ENCODE data around the gene SFMBT2.
A peak's percentile ranks its signal among the peaks of the same experiment; 100 is the strongest.

SFMBT2 gene

DNA sequence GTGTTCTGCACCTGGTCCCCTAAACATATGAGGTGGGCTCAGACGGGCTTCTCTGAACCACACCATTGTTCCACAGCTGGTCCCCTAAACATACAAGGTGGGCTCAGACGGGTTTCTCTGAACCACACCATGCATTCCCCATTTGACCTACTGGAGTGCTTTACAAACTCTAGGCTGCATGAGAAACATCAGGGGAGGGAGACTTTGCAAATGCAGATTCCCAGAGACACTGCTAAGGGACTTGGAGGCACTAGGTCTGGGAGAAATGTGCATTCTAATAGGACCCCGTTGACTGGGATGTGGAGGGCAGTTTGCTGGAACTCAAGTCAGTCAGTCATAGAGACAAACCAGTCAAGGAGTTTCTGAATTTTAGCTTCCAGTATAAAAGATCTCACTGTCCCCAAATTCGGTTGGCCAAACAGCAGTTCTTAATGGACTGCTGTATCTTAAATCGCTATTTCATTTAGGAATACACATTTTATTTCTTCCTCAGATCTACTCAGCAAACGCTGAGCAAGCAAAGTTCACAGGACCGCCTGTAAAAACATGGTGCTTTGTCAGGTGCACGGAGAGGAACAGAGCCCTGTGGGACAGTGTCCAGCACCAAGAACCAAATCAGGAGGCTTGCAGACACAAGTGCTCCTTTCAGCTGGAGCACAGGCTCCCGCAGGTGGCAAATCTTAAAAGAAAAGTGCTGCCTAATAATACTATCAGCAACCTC, 198.8 kb downstream of the SFMBT2 start:
- no peak overlapping the region for H2BK5ac ChIP-seq (ENCODE audit: low read depth, low read length, poor library complexity)

DNA sequence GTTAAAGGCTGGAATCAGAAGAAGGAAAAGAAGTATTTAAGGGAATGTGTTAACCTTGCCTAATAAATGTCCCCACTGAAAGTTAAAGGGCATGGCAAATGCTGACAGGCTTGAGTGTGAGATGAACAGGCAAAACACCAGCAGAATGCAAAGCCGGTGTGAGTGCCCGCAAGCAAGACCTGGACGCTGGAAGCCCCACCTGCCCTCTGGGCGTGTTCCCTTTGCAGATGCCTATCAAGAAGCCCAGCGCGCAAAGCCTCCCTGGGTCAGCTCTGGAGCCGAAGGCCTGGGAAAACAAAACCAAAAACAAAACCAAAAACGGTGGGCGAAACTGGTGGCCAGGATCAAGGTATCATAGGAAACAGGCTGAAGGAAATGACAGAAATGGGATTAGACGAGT, 200.3 kb downstream of the SFMBT2 start:
- H3K4ac ChIP-seq (ENCODE audit: low read depth, low read length) = no peak overlapping the region
- no peak overlapping the region for H2AK5ac ChIP-seq (ENCODE audit: low read length)
- no peak overlapping the region for H2BK5ac ChIP-seq (ENCODE audit: low read depth, low read length, poor library complexity)
- no peaks in the 10 kb centered on the region for H3K79me1 ChIP-seq (ENCODE audit: low read length)
- no peak overlapping the region for H4K91ac ChIP-seq (ENCODE audit: low read depth, low read length)
- no peak overlapping the region for H3K14ac ChIP-seq (ENCODE audit: low read length)
- no peak overlapping the region for H3K9ac ChIP-seq (ENCODE audit: low read length)
- DNase-seq = peak; percentile 13 to 55
- H3K18ac ChIP-seq (ENCODE audit: low read length) = no peak overlapping the region
- no peak overlapping the region for H4K8ac ChIP-seq (ENCODE audit: low read depth, low read length)
- H3K23ac ChIP-seq (ENCODE audit: low read length) = no peak overlapping the region
- no peak overlapping the region for H3K4me3 ChIP-seq (ENCODE audit: low read depth, low read length)
- H3K27ac ChIP-seq (ENCODE audit: low read depth, low read length) = no peak overlapping the region
- H2BK12ac ChIP-seq (ENCODE audit: low read length) = no peak overlapping the region
- no peak overlapping the region for H3K4me2 ChIP-seq (ENCODE audit: low read length)
- H3K36me3 ChIP-seq (ENCODE audit: control insufficient read depth in 1 of 2, insufficient read depth in 2 of 2, low read length in 2 of 2) = peaks cover 0 to 2% of the 10 kb centered on the region in 2 experiments
- H4K12ac ChIP-seq (ENCODE audit: low read depth, low read length) = no peak overlapping the region
- H3K4me1 ChIP-seq (ENCODE audit: control insufficient read depth in 1 of 2, insufficient read depth in 2 of 2, low read length in 2 of 2) = peaks cover 3% of the 10 kb centered on the region in 2 experiments
- H2AFZ ChIP-seq (ENCODE audit: insufficient read depth, low read length, poor library complexity) = no peak overlapping the region
- H2BK120ac ChIP-seq (ENCODE audit: insufficient read depth, low read length, poor library complexity) = no peak overlapping the region
- no peaks in the 10 kb centered on the region for H3K9me3 ChIP-seq (ENCODE audit: insufficient read depth, low read depth, low read length)
- H3K79me2 ChIP-seq (ENCODE audit: control insufficient read depth, insufficient read depth, low read length, poor library complexity) = no peaks in the 10 kb centered on the region
- H3K27me3 ChIP-seq (ENCODE audit: insufficient read depth, low read length) = no peaks in the 10 kb centered on the region
- WGBS (ENCODE audit: extremely low coverage, insufficient coverage, insufficient read length) = no CpG with 5 or more reads among the region's 10 CpGs

More for the DNA sequence above, 198.8 kb downstream of the SFMBT2 start:
- no peak overlapping the region for H3K18ac ChIP-seq (ENCODE audit: low read length)
- H2BK120ac ChIP-seq (ENCODE audit: insufficient read depth, low read length, poor library complexity) = no peak overlapping the region
- H3K14ac ChIP-seq (ENCODE audit: low read length) = no peak overlapping the region
- H2AFZ ChIP-seq (ENCODE audit: insufficient read depth, low read length, poor library complexity) = no peak overlapping the region
- WGBS (ENCODE audit: extremely low coverage, insufficient coverage, insufficient read length) = no CpG with 5 or more reads among the region's 9 CpGs
- H3K4me1 ChIP-seq (ENCODE audit: control insufficient read depth in 1 of 2, insufficient read depth in 2 of 2, low read length in 2 of 2) = peaks cover 3% of the 10 kb centered on the region in 2 experiments
- no peaks in the 10 kb centered on the region for H3K9me3 ChIP-seq (ENCODE audit: insufficient read depth, low read depth, low read length)
- no peak overlapping the region for H4K8ac ChIP-seq (ENCODE audit: low read depth, low read length)
- no peak overlapping the region for H3K9ac ChIP-seq (ENCODE audit: low read length)
- no peak overlapping the region for H3K4me2 ChIP-seq (ENCODE audit: low read length)
- H3K27me3 ChIP-seq (ENCODE audit: insufficient read depth, low read length) = no peaks in the 10 kb centered on the region
- no peaks in the 10 kb centered on the region for H3K79me2 ChIP-seq (ENCODE audit: control insufficient read depth, insufficient read depth, low read length, poor library complexity)
- no peak for DNase-seq
- no peak overlapping the region for H4K91ac ChIP-seq (ENCODE audit: low read depth, low read length)
- no peak overlapping the region for H4K12ac ChIP-seq (ENCODE audit: low read depth, low read length)
- no peaks in the 10 kb centered on the region for H3K79me1 ChIP-seq (ENCODE audit: low read length)
- H3K36me3 ChIP-seq (ENCODE audit: control insufficient read depth in 1 of 2, insufficient read depth in 2 of 2, low read length in 2 of 2) = peaks cover 0 to under 1% of the 10 kb centered on the region in 2 experiments
- no peak overlapping the region for H3K4me3 ChIP-seq (ENCODE audit: low read depth, low read length)
- H2AK5ac ChIP-seq (ENCODE audit: low read length) = no peak overlapping the region
- no peak overlapping the region for H3K27ac ChIP-seq (ENCODE audit: low read depth, low read length)
- no peak overlapping the region for H2BK12ac ChIP-seq (ENCODE audit: low read length)
- no peak overlapping the region for H3K23ac ChIP-seq (ENCODE audit: low read length)
- H3K4ac ChIP-seq (ENCODE audit: low read depth, low read length) = no peak overlapping the region

DNA sequence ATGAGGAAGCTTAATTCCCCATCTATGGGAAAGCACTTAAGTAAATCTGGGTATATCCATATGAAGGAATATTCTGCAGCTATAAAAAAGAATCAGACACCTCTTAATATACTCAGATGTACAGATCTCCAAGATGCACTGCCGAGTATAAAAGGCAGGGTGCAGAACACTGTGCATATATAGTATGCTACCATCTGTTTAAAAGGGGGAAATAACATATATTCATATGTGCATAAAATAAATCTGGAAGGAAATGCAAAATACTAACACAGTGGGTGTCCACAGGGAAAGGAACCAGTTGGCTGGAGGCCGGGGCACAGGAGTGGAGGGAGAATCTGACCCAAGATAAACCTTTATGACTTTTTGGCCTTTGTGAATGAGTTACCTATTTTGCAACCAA, 201.4 kb downstream of the SFMBT2 start:
- no peak overlapping the region for H4K8ac ChIP-seq (ENCODE audit: low read depth, low read length)
- no peak overlapping the region for H2AK5ac ChIP-seq (ENCODE audit: low read length)
- no peak overlapping the region for H2BK5ac ChIP-seq (ENCODE audit: low read depth, low read length, poor library complexity)
- no peak overlapping the region for H3K9ac ChIP-seq (ENCODE audit: low read length)
- no peak overlapping the region for H3K27ac ChIP-seq (ENCODE audit: low read depth, low read length)
- no peak overlapping the region for H3K4me3 ChIP-seq (ENCODE audit: low read depth, low read length)
- H3K4ac ChIP-seq (ENCODE audit: low read depth, low read length) = no peak overlapping the region
- H3K36me3 ChIP-seq (ENCODE audit: control insufficient read depth in 1 of 2, insufficient read depth in 2 of 2, low read length in 2 of 2) = peaks cover 0 to 2% of the 10 kb centered on the region in 2 experiments
- DNase-seq = no peak
- no peak overlapping the region for H4K12ac ChIP-seq (ENCODE audit: low read depth, low read length)
- no peak overlapping the region for H3K14ac ChIP-seq (ENCODE audit: low read length)
- H3K4me1 ChIP-seq (ENCODE audit: control insufficient read depth in 1 of 2, insufficient read depth in 2 of 2, low read length in 2 of 2) = peaks cover 3% of the 10 kb centered on the region in 2 experiments
- H3K9me3 ChIP-seq (ENCODE audit: insufficient read depth, low read depth, low read length) = no peaks in the 10 kb centered on the region
- H2BK12ac ChIP-seq (ENCODE audit: low read length) = no peak overlapping the region
- H2AFZ ChIP-seq (ENCODE audit: insufficient read depth, low read length, poor library complexity) = no peak overlapping the region
- no peak overlapping the region for H3K18ac ChIP-seq (ENCODE audit: low read length)
- no peaks in the 10 kb centered on the region for H3K79me2 ChIP-seq (ENCODE audit: control insufficient read depth, insufficient read depth, low read length, poor library complexity)
- no peak overlapping the region for H2BK120ac ChIP-seq (ENCODE audit: insufficient read depth, low read length, poor library complexity)
- no CpG with 5 or more reads among the region's 2 CpGs for WGBS (ENCODE audit: extremely low coverage, insufficient coverage, insufficient read length)
- no peak overlapping the region for H4K91ac ChIP-seq (ENCODE audit: low read depth, low read length)
- H3K4me2 ChIP-seq (ENCODE audit: low read length) = no peak overlapping the region
- no peaks in the 10 kb centered on the region for H3K79me1 ChIP-seq (ENCODE audit: low read length)
- H3K27me3 ChIP-seq (ENCODE audit: insufficient read depth, low read length) = no peaks in the 10 kb centered on the region
- H3K23ac ChIP-seq (ENCODE audit: low read length) = no peak overlapping the region

DNA sequence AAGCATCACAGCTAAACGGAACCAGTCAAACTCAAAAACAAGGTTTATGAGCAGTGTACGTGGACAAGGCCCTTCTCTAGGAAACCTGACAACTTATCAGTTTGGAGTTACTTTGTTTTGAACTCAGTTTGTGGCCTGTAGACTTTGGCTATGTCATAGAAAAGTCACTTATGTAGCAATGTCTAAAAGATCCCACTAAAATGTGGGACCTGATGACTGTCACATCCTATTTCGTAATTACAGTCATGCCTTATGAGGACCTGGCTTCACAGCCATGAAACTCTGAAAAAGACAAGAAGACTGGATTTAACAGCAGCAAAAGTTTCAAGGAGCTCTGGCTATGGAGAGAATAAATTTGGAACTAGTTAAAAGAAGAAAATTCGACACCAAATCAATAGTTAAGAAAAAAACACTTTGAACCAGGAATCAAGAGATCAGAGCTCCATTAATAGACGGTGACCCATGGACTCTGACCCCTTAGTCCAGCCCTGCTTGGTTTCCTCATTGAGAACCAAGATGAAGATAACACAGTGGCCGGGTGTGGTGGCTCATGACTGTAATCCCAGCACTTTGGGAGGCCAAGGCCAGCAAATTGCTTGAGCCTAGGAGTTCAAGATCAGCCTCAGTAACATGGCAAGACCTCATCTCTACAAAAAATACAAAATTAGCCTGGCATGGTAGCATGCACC, 204.3 kb downstream of the SFMBT2 start:
- no CpG with 5 or more reads among the region's 6 CpGs for WGBS (ENCODE audit: extremely low coverage, insufficient coverage, insufficient read length)

More for the DNA sequence above, 204.3 kb downstream of the SFMBT2 start:
- Histone ChIP-seq H3K79me2 (ENCODE audit: control insufficient read depth, insufficient read depth, low read length, poor library complexity) (no peaks in the 10 kb centered on the region), H3K14ac (ENCODE audit: low read length) (no peak overlapping the region), H4K8ac (ENCODE audit: low read depth, low read length) (no peak overlapping the region), H3K27me3 (ENCODE audit: insufficient read depth, low read length) (no peaks in the 10 kb centered on the region), H3K27ac (ENCODE audit: low read depth, low read length) (no peak overlapping the region), H2BK5ac (ENCODE audit: low read depth, low read length, poor library complexity) (no peak overlapping the region), H3K4me1 (ENCODE audit: control insufficient read depth in 1 of 2, insufficient read depth in 2 of 2, low read length in 2 of 2) (peaks cover 3% of the 10 kb centered on the region in 2 experiments), H3K36me3 (ENCODE audit: control insufficient read depth in 1 of 2, insufficient read depth in 2 of 2, low read length in 2 of 2) (peaks cover 0 to 2% of the 10 kb centered on the region in 2 experiments), H3K18ac (ENCODE audit: low read length) (no peak overlapping the region), H2BK120ac (ENCODE audit: insufficient read depth, low read length, poor library complexity) (no peak overlapping the region), H3K4me2 (ENCODE audit: low read length) (no peak overlapping the region), H4K12ac (ENCODE audit: low read depth, low read length) (no peak overlapping the region), H3K23ac (ENCODE audit: low read length) (no peak overlapping the region), H3K79me1 (ENCODE audit: low read length) (no peaks in the 10 kb centered on the region), H2AFZ (ENCODE audit: insufficient read depth, low read length, poor library complexity) (no peak overlapping the region), H3K9ac (ENCODE audit: low read length) (no peak overlapping the region), H3K4me3 (ENCODE audit: low read depth, low read length) (no peak overlapping the region), H4K91ac (ENCODE audit: low read depth, low read length) (no peak overlapping the region), H2AK5ac (ENCODE audit: low read length) (no peak overlapping the region), H2BK12ac (ENCODE audit: low read length) (no peak overlapping the region), H3K9me3 (ENCODE audit: insufficient read depth, low read depth, low read length) (peaks cover 2% of the 10 kb centered on the region), H3K4ac (ENCODE audit: low read depth, low read length) (no peak overlapping the region)
- no peak for DNase-seq

Data from trophoblast cell (in vitro differentiated cells and primary cell).